ENCODE measurements around the gene KCNC1.

GRCh38 chr11:17720796-17721171 is 13.8 kb upstream of the KCNC1 start:
- TF ChIP-seq, protein P1, sequence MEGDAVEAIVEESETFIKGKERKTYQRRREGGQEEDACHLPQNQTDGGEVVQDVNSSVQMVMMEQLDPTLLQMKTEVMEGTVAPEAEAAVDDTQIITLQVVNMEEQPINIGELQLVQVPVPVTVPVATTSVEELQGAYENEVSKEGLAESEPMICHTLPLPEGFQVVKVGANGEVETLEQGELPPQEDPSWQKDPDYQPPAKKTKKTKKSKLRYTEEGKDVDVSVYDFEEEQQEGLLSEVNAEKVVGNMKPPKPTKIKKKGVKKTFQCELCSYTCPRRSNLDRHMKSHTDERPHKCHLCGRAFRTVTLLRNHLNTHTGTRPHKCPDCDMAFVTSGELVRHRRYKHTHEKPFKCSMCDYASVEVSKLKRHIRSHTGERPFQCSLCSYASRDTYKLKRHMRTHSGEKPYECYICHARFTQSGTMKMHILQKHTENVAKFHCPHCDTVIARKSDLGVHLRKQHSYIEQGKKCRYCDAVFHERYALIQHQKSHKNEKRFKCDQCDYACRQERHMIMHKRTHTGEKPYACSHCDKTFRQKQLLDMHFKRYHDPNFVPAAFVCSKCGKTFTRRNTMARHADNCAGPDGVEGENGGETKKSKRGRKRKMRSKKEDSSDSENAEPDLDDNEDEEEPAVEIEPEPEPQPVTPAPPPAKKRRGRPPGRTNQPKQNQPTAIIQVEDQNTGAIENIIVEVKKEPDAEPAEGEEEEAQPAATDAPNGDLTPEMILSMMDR (IDR thresholded peaks at IDR 0.05; ENCODE audit: low read length), result no peak
- TF ChIP-seq EZH2 (IDR thresholded peaks at IDR 0.05; ENCODE audit: borderline replicate concordance, low read length), result no peak

Data from OCI-LY1 (cell line).